CD4-positive, alpha-beta T cell (primary cell): ENCODE data around the gene SLC43A1. TPM values are rescaled to one million over a fixed set of nuclear protein-coding genes. Genes with fewer than 3 reads are reported as not detected.

Experiments
- ATAC-seq: fragments of 200-7000 bp; cut with Tn5 transposase; one replicate; pipeline ENCODE4 v1.10.0; 2022; ENCODE audit warnings: mild to moderate bottlenecking; ENCODE audit not compliant: poor library complexity
- CTCF ChIA-PET: fragments of 350-600 bp; sonication (Branson Sonifier 250); formaldehyde crosslinking; loops from one replicate; lab custom pipeline; 2021; ENCODE audit warnings: antibody characterized with exemption, inconsistent platforms; lab: Charles Lee
- POLR2A ChIA-PET: fragments of 350-600 bp; sonication (Branson Sonifier 250); formaldehyde crosslinking; loops from one replicate; lab custom pipeline; 2021; ENCODE audit warnings: antibody characterized with exemption, inconsistent platforms; lab: Charles Lee
- DNase-seq, 14 experiments: peaks; one replicate each; pipeline ENCODE4 v3.0.0-alpha.2; 2013 to 2020; ENCODE audit warnings: mixed read lengths in 2 of 14
- H3K27ac ChIP-seq, 2 donors: one replicate each; pipeline versions ENCODE4 v1.5.1 to v1.7.0; 2013; ENCODE audit warnings: low read length in 2 of 2, low read depth in 1 of 2, mild to moderate bottlenecking in 1 of 2
- H3K27me3 ChIP-seq, 2 experiments: 1 replicate in 1 of 2; 2 replicates in 1 of 2; pipeline versions ENCODE4 v1.6.1 to v1.7.0; 2013; ENCODE audit warnings: low read length in 2 of 2, control low read depth in 1 of 2, mild to moderate bottlenecking in 1 of 2, moderate library complexity in 1 of 2; ENCODE audit not compliant: insufficient read depth in 2 of 2, control insufficient read depth in 1 of 2
- H3K36me3 ChIP-seq: one replicate; pipeline ENCODE4 v1.6.1; 2013; ENCODE audit warnings: low read length, control low read depth; ENCODE audit not compliant: insufficient read depth
- H3K4me1 ChIP-seq: one replicate; pipeline ENCODE4 v1.6.1; 2013; ENCODE audit warnings: low read length, control low read depth; ENCODE audit not compliant: insufficient read depth
- H3K4me3 ChIP-seq: one replicate; pipeline ENCODE4 v1.5.1; 2013; ENCODE audit warnings: mild to moderate bottlenecking, low read length, moderate library complexity
- H3K9me3 ChIP-seq, 2 experiments: 1 replicate in 1 of 2; 2 replicates in 1 of 2; pipeline versions ENCODE4 v1.6.1 to v1.7.0; 2013; ENCODE audit warnings: low read length in 2 of 2, mild to moderate bottlenecking in 2 of 2, control low read depth in 1 of 2, moderate library complexity in 1 of 2; ENCODE audit not compliant: control insufficient read depth in 1 of 2, insufficient read depth in 1 of 2
- H3K27ac Mint-ChIP-seq: one replicate; pipeline ENCODE4 v1.8.0; 2020; ENCODE audit warnings: mixed read lengths
- H3K27me3 Mint-ChIP-seq: one replicate; pipeline ENCODE4 v1.8.0; 2021; ENCODE audit warnings: mixed read lengths
- H3K36me3 Mint-ChIP-seq: one replicate; pipeline ENCODE4 v1.8.0; 2021; ENCODE audit warnings: low read depth, mixed read lengths
- H3K4me1 Mint-ChIP-seq: one replicate; pipeline ENCODE4 v1.8.0; 2021; ENCODE audit warnings: low read depth, mixed read lengths
- H3K4me3 Mint-ChIP-seq: one replicate; pipeline ENCODE4 v1.8.0; 2020; ENCODE audit warnings: mild to moderate bottlenecking, mixed read lengths
- H3K9me3 Mint-ChIP-seq: one replicate; pipeline ENCODE4 v1.8.0; 2020; ENCODE audit warnings: mixed read lengths
- intact Hi-C, 2 experiments: fragments of 100-400 bp; cut with DNase I in 1 of 2; cut with micrococcal nuclease in 1 of 2; formaldehyde crosslinking; loops; one replicate each; pipeline versions ENCODE4 v1.15.1 to v1.9.0; 2023 to 2025; cut with DNase I, micrococcal nuclease
- total RNA-seq, 174 experiments: library from RNA in 2 of 174; stranded (reverse) in 2 of 174; gene quantifications; one replicate each; pipeline ENCODE4 v1.2.3 and lab custom pipeline; 2021 to 2026
- TF ChIP-seq, protein P1 (sequence below): fragments of 200-600 bp; IDR thresholded peaks from one replicate; pipeline ENCODE4 v1.8.0; 2022; ENCODE audit warnings: antibody characterized with exemption, mild to moderate bottlenecking

Gene SLC43A1
- total RNA-seq, 2 experiments from 2014 or later, result 3.1 to 4.2 TPM

DNA sequence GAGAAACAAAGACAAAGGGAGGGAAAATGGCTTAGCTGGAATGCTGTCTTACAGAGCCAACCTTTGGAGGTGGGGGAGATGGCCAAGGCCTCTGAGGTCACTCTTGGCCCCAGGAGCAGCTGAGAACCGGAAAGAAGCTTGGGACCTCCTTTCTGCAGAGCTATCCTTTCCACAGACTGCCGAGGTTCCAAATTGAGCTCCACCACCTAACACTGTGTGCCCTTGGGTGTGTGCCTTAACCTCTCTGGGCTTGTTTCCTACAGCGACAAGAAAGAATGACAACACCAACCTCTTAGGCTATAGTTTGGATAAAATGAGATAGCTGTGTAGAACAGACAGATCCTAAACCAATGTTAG lies 32.0 kb downstream of the SLC43A1 start:
- Mint-ChIP-seq H3K4me3 (peak overlapping the region; percentile 11), H3K9me3 (no peaks in the 10 kb centered on the region), H3K27ac (no peak overlapping the region), H3K4me1 (peaks cover 12% of the 10 kb centered on the region), H3K27me3 (peaks cover 20% of the 10 kb centered on the region), H3K36me3 (peaks cover 29% of the 10 kb centered on the region)
- ChIA-PET CTCF (interaction anchor here (2.1 to 3.4 kb wide), 2 partner anchors 10 to 26 kb away, joined by 10 to 24 read pairs; no protein-coding TSS in a partner anchor), POLR2A (interaction anchor here (0.6 to 0.8 kb wide), 2 partner anchors 26 to 31 kb away, joined by 3 read pairs; no protein-coding TSS in a partner anchor)
- ATAC-seq, result no peak
- intact Hi-C loops, result loop anchor here in 1 of 2 experiments (1.0 kb wide), 1 partner anchor 26 kb away; no protein-coding TSS in a partner anchor
- H3K27me3 ChIP-seq, result peaks cover 16 to 20% of the 10 kb centered on the region in 2 experiments
- peaks cover 13% of the 10 kb centered on the region for H3K4me1 ChIP-seq
- peaks cover 24% of the 10 kb centered on the region for H3K36me3 ChIP-seq
- no peak overlapping the region for H3K4me3 ChIP-seq
- DNase-seq, result no peak
- H3K27ac ChIP-seq, result no peak overlapping the region
- TF ChIP-seq, protein P1, sequence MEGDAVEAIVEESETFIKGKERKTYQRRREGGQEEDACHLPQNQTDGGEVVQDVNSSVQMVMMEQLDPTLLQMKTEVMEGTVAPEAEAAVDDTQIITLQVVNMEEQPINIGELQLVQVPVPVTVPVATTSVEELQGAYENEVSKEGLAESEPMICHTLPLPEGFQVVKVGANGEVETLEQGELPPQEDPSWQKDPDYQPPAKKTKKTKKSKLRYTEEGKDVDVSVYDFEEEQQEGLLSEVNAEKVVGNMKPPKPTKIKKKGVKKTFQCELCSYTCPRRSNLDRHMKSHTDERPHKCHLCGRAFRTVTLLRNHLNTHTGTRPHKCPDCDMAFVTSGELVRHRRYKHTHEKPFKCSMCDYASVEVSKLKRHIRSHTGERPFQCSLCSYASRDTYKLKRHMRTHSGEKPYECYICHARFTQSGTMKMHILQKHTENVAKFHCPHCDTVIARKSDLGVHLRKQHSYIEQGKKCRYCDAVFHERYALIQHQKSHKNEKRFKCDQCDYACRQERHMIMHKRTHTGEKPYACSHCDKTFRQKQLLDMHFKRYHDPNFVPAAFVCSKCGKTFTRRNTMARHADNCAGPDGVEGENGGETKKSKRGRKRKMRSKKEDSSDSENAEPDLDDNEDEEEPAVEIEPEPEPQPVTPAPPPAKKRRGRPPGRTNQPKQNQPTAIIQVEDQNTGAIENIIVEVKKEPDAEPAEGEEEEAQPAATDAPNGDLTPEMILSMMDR, result no peak
- H3K9me3 ChIP-seq, result no peaks in the 10 kb centered on the region

DNA sequence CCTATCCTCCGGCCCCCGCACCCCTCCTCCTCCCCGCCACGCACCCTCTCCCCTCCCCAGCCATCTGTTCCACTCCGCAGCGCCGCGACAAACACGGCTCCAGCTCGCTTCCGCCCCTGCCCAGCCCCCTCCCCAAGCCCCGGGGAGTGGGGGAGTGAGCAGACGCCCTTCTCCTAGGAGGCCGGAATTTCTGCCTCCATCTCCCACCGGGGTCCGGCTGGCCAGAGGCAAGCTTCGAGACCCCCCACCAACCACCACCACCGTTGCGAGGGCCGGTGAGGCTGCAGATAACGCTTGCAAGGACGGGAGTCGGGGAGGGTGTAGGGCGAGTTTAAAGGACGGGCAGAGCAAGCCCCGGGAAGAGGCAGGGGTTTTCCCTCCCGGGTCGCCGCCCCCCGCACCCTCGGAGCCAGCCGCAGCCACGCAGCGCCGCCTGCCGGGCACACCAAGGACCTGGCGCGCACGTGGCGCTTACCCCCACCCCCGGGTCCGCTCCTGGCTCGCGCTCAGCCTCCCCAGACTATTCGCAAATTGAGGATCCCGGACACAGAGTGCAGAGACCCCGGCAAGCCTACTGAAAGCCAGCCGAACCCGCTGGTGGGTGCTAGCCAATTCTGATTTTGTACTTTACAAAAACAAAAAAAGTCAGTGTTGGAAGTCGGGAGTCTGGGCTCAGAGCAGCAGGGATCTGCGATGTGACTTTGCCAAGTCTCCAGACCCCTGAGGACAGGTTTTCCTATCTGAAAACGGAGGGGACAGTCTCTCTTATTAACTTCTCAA lies 32.5 kb downstream of the SLC43A1 start:
- Mint-ChIP-seq H3K4me3 (peak overlapping the region; percentile 11), H3K9me3 (no peaks in the 10 kb centered on the region), H3K4me1 (peaks cover 12% of the 10 kb centered on the region), H3K27ac (no peak overlapping the region), H3K27me3 (peaks cover 20% of the 10 kb centered on the region), H3K36me3 (peaks cover 24% of the 10 kb centered on the region)
- Histone ChIP-seq H3K27ac (no peak overlapping the region), H3K4me1 (peaks cover 13% of the 10 kb centered on the region), H3K4me3 (peak overlapping the region; percentile 42), H3K27me3 (peaks cover 16 to 20% of the 10 kb centered on the region in 2 experiments), H3K9me3 (no peaks in the 10 kb centered on the region), H3K36me3 (peaks cover 20% of the 10 kb centered on the region)
- peak in 13 of 14 experiments; percentile 30 to 81 (median 44) for DNase-seq
- TF ChIP-seq, protein P1, result peak; percentile 73
- ChIA-PET CTCF (interaction anchor here (0.8 to 3.4 kb wide), 3 partner anchors 9 to 25 kb away, joined by 3 to 24 read pairs (median 10); no protein-coding TSS in a partner anchor), POLR2A (no interaction called here)
- peak; percentile 75 for ATAC-seq
- intact Hi-C loops, result loop anchor here in 1 of 2 experiments (1.0 kb wide), 1 partner anchor 26 kb away; no protein-coding TSS in a partner anchor

DNA sequence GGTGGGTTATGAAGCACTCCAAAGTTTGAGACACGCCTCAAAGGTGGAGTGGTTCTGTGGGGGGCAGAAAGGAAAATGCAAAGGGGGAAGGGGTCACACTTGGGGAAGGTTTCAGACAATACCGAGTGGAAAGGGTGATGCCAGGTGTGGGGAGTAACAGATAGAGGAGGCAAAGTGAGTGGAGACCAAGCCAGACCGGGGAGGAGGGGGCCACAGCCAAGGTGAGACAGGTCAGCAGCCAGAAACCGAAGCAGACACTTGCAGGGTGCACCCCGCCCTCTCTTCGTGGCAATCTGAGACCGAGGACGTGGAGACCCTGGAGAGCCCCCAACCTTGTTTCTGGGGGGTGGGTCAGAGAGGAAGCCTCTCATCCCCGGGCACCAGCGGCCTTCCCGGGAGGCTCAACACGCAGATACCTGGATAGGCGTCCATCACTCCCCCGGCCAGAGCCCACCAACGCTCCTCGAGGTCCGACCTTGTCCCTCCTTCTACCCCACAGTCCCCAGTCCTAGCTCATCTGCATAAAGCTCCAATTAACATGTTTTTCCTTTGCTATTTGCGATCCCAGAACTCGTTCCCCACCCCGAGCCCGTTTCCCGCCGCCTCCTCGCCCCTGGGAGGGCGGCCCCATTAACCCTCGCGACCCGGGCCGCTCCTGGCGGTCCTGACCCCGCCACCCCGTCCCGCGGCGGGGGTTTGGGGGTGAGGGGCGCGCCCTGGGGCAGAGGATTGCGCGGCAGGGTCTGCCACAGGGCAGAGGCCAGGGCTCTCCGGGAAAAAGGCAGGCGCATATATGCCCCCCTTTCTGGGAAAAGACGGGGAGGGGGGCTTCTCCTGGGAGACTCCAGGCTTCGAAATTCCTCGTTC lies 33.4 kb downstream of the SLC43A1 start:
- TF ChIP-seq, protein P1, result no peak
- intact Hi-C loops, result loop anchor here (2.0 kb wide), 3 partner anchors 23 to 135 kb away; no protein-coding TSS in a partner anchor
- Histone ChIP-seq H3K36me3 (peaks cover 16% of the 10 kb centered on the region), H3K4me1 (peaks cover 13% of the 10 kb centered on the region), H3K27ac (no peak overlapping the region), H3K9me3 (no peaks in the 10 kb centered on the region), H3K4me3 (peak overlapping the region; percentile 42), H3K27me3 (peaks cover 16 to 20% of the 10 kb centered on the region in 2 experiments)
- Mint-ChIP-seq H3K36me3 (peaks cover 15% of the 10 kb centered on the region), H3K27me3 (peaks cover 20% of the 10 kb centered on the region), H3K4me1 (peaks cover 12% of the 10 kb centered on the region), H3K27ac (no peak overlapping the region), H3K9me3 (no peaks in the 10 kb centered on the region), H3K4me3 (peak overlapping the region; percentile 30)
- ChIA-PET POLR2A (no interaction called here), CTCF (interaction anchor here (0.8 to 3.4 kb wide), 3 partner anchors 10 to 25 kb away, joined by 3 to 24 read pairs (median 4); no protein-coding TSS in a partner anchor)
- no peak for DNase-seq
- no peak for ATAC-seq
